ENCODE results near the gene IL2RG. TPM values are rescaled to one million over a fixed set of nuclear protein-coding genes. Genes with fewer than 3 reads are reported as not detected.

Gene IL2RG
- total RNA-seq, 1 donor from 2014 or later: not detected

DNA sequence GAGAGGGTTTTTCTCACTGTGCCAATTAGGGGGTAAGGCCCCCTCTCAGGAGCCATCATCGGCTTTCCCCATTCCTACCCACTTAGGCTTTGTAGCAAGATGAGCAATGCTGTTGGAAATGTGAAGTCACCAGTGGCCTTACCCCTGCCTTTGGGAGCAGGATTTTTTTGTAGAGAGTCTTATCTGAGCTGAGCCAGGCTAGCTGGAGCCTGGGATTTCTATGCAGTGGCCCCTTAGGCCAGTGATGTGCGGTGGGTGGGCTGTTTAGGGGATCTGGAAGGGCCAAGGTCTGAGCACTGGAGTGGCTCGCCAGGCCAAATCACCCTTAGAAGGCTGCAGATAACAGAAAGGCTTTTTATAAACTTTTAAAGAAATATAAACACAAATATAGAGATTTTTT lies 9.1 kb downstream of the IL2RG start:
- TF ChIP-seq, protein P1, sequence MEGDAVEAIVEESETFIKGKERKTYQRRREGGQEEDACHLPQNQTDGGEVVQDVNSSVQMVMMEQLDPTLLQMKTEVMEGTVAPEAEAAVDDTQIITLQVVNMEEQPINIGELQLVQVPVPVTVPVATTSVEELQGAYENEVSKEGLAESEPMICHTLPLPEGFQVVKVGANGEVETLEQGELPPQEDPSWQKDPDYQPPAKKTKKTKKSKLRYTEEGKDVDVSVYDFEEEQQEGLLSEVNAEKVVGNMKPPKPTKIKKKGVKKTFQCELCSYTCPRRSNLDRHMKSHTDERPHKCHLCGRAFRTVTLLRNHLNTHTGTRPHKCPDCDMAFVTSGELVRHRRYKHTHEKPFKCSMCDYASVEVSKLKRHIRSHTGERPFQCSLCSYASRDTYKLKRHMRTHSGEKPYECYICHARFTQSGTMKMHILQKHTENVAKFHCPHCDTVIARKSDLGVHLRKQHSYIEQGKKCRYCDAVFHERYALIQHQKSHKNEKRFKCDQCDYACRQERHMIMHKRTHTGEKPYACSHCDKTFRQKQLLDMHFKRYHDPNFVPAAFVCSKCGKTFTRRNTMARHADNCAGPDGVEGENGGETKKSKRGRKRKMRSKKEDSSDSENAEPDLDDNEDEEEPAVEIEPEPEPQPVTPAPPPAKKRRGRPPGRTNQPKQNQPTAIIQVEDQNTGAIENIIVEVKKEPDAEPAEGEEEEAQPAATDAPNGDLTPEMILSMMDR (conservative IDR thresholded peaks at IDR 0.05; ENCODE audit: low read depth, low read length): no peak
- H3K4me3 ChIP-seq (ENCODE audit: low read depth, low read length): no peak overlapping the region
- no peak for DNase-seq (ENCODE audit: low read depth)

DNA sequence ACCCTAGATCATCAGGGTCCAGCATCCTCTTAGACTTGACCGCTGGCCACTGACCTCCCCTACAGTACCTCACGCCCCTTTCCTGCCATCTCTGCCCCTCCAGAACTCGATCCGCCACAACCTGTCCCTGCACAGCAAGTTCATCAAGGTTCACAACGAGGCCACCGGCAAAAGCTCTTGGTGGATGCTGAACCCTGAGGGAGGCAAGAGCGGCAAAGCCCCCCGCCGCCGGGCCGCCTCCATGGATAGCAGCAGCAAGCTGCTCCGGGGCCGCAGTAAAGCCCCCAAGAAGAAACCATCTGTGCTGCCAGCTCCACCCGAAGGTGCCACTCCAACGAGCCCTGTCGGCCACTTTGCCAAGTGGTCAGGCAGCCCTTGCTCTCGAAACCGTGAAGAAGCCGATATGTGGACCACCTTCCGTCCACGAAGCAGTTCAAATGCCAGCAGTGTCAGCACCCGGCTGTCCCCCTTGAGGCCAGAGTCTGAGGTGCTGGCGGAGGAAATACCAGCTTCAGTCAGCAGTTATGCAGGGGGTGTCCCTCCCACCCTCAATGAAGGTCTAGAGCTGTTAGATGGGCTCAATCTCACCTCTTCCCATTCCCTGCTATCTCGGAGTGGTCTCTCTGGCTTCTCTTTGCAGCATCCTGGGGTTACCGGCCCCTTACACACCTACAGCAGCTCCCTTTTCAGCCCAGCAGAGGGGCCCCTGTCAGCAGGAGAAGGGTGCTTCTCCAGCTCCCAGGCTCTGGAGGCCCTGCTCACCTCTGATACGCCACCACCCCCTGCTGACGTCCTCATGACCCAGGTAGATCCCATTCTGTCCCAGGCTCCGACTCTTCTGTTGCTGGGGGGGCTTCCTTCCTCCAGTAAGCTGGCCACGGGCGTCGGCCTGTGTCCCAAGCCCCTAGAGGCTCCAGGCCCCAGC lies 10.5 kb downstream of the IL2RG start:
- TF ChIP-seq, protein P1 (conservative IDR thresholded peaks at IDR 0.05; ENCODE audit: low read depth, low read length): no peak

DNA sequence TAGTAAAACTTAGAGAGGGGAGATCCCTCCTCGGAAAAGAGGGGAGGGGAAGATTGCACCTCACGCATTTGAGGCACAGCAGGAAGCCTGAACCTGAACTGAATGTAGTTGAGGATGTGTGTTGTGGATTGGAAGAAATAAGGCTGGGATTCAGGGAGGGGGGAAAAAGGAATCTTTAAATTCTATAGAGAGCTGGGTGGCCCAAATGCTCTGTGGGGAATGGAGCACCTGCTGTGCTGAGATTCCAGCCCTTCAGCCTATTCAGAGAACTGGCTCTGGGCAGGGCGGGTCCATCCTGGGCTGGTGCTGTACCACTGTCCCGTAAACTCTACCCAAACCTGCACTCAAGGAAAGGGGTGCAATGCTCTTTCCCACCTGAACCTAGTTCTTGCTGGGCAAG lies 11.6 kb downstream of the IL2RG start:
- TF ChIP-seq, protein P1 (conservative IDR thresholded peaks at IDR 0.05; ENCODE audit: low read depth, low read length): no peak
- DNase-seq (ENCODE audit: low read depth): no peak
- H3K4me3 ChIP-seq (ENCODE audit: low read depth, low read length): no peak overlapping the region

More for the DNA sequence above, 10.5 kb downstream of the IL2RG start:
- H3K4me3 ChIP-seq (ENCODE audit: low read depth, low read length): no peak overlapping the region
- no peak for DNase-seq (ENCODE audit: low read depth)

DNA sequence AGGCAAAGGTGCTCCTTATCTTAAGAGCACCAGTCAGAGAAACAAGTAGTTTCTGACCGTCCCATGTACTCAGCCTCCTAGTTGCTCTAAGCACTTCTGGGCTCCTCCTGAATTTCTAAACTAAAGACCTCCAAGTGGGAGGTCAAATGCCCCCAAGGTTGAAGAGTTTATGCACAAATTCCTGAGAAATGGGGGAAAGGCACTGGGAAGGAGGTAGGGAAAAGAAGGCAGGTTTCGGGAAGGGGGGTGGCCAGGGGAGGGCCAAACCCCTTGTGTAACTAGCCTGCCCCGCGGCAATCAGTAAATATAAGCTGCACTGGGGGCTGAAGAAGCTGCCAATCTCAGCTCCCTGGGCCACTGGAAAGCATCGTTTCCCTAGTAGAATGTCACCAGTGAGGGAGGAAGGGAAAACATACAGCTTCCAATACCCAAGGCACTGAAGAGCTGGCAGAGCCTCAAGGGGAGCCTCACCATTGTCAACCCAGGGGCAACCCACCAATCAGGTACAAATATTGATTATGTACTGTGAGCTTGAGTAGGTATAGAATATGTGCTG lies 12.3 kb downstream of the IL2RG start:
- no peak for DNase-seq (ENCODE audit: low read depth)
- TF ChIP-seq, protein P1 (conservative IDR thresholded peaks at IDR 0.05; ENCODE audit: low read depth, low read length): no peak
- no peak overlapping the region for H3K4me3 ChIP-seq (ENCODE audit: low read depth, low read length)

DNA sequence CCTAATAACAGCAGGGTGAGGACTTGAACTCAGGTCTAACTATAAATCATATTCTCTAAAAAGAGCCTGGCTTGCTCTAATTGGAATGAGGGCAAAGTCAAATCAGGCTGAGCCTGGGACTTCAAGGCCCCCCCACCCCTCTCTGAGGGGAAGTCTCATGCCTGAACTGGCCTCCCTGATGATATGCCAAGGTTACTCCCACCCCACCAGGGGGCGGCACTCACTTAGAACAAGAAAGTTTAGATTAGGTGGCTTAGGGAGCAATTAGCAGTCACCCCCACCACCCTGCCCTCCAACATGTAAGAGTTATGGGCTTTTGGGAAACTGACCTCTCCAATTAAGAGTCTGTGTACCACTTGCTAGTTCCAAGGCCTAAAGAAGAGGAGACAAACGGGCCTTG lies 13.1 kb downstream of the IL2RG start:
- no peak for DNase-seq (ENCODE audit: low read depth)
- TF ChIP-seq, protein P1 (conservative IDR thresholded peaks at IDR 0.05; ENCODE audit: low read depth, low read length): peak; percentile 58
- no peak overlapping the region for H3K4me3 ChIP-seq (ENCODE audit: low read depth, low read length)

DNA sequence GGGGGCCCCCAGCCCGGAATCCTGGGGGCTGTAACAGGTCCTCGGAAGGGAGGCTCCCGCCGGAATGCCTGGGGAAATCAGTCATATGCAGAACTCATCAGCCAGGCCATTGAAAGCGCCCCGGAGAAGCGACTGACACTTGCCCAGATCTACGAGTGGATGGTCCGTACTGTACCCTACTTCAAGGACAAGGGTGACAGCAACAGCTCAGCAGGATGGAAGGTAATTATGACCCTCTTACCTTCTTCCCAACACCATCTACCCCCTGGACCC lies 14.7 kb downstream of the IL2RG start:
- no peak for DNase-seq (ENCODE audit: low read depth)
- TF ChIP-seq, protein P1 (conservative IDR thresholded peaks at IDR 0.05; ENCODE audit: low read depth, low read length): no peak
- H3K4me3 ChIP-seq (ENCODE audit: low read depth, low read length): peak overlapping the region; percentile 69

All from epithelial cell of proximal tubule (primary cell).